Osteoblast (primary cell): ENCODE results near the gene ZBTB40. TPM values are rescaled to one million over a fixed set of nuclear protein-coding genes. Genes with fewer than 3 reads are reported as not detected.

Source experiments
- DNase-seq: peaks from one replicate; pipeline ENCODE4 v3.0.0; 2011; ENCODE audit warnings: low spot score, mixed read lengths; ENCODE audit not compliant: insufficient read length; ENCODE audit errors: missing footprints
- H2AFZ ChIP-seq: 2 replicates; pipeline ENCODE4 v1.6.0; 2011; ENCODE audit warnings: mild to moderate bottlenecking, low read length
- H3K27ac ChIP-seq: 2 replicates; pipeline ENCODE4 v1.5.1; 2011; ENCODE audit warnings: mild to moderate bottlenecking, low read depth, low read length, moderate library complexity
- H3K27me3 ChIP-seq: 2 replicates; pipeline ENCODE4 v1.6.0; 2012; ENCODE audit warnings: mild to moderate bottlenecking, control low read depth, inconsistent platforms, low read length, moderate library complexity; ENCODE audit not compliant: insufficient read depth
- H3K36me3 ChIP-seq: 2 replicates; pipeline ENCODE4 v1.5.1; 2011; ENCODE audit warnings: mild to moderate bottlenecking, low read length, control low read depth, moderate library complexity; ENCODE audit not compliant: insufficient read depth
- H3K4me1 ChIP-seq: 2 replicates; pipeline ENCODE4 v1.5.1; 2011; ENCODE audit warnings: mild to moderate bottlenecking, low read length, control low read depth, moderate library complexity; ENCODE audit not compliant: insufficient read depth
- H3K4me2 ChIP-seq: 2 replicates; pipeline ENCODE4 v1.6.0; 2011; ENCODE audit warnings: mild to moderate bottlenecking, low read length; ENCODE audit not compliant: insufficient read depth
- H3K4me3 ChIP-seq: fragments of 200-600 bp; sonication (generic); 3 replicates; pipeline ENCODE4 v1.5.1; 2012; ENCODE audit warnings: mild to moderate bottlenecking, low read length, inconsistent platforms; ENCODE audit not compliant: insufficient read depth
- H3K79me2 ChIP-seq: 2 replicates; pipeline ENCODE4 v1.6.0; 2012; ENCODE audit warnings: mild to moderate bottlenecking, low read length, control low read depth, inconsistent platforms; ENCODE audit not compliant: insufficient read depth
- H3K9me3 ChIP-seq: 2 replicates; pipeline ENCODE4 v1.5.1; 2011; ENCODE audit warnings: low read depth, low read length, control low read depth
- H4K20me1 ChIP-seq: 2 replicates; pipeline ENCODE4 v1.6.0; 2012; ENCODE audit warnings: mild to moderate bottlenecking, low read length, control low read depth; ENCODE audit not compliant: insufficient read depth
- total RNA-seq: library from RNA; depleted of rRNA; stranded (reverse); fragments of >200 nt; gene quantifications from 2 replicates; pipeline ENCODE4 v1.2.3, GENCODE V29; 2012
- TF ChIP-seq, protein P1 (sequence below): IDR thresholded peaks from 2 replicates; pipeline ENCODE4 v1.5.1; 2011; ENCODE audit warnings: mild to moderate bottlenecking, low read depth, low read length, moderate library complexity; ENCODE audit errors: extremely low read depth

ZBTB40 gene
- total RNA-seq, 1 donor, result 16.3 TPM

DNA sequence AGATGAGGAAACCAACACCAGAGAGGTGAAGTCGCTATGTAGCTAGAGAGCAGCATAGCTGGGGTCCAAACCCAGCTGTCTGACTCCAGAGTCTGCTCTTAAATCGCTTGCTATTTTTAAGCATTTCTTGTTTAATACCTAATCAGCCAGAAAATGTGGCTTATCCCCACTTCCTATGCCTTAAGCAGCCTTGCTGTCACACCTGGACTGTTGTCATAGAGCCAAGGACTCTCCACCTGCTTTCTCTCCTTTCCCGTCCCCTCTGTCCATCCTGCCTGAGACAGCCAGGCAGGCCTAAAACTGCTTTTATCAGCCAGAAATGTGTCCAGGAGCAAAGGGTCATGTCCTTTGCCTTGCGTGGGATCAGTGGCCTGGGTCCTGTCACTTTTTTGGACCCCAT is 83.3 kb downstream of the ZBTB40 start:
- no peak overlapping the region for H3K4me3 ChIP-seq
- no peaks in the 10 kb centered on the region for H3K36me3 ChIP-seq
- no peaks in the 10 kb centered on the region for H4K20me1 ChIP-seq
- no peaks in the 10 kb centered on the region for H3K4me1 ChIP-seq
- TF ChIP-seq, protein P1, sequence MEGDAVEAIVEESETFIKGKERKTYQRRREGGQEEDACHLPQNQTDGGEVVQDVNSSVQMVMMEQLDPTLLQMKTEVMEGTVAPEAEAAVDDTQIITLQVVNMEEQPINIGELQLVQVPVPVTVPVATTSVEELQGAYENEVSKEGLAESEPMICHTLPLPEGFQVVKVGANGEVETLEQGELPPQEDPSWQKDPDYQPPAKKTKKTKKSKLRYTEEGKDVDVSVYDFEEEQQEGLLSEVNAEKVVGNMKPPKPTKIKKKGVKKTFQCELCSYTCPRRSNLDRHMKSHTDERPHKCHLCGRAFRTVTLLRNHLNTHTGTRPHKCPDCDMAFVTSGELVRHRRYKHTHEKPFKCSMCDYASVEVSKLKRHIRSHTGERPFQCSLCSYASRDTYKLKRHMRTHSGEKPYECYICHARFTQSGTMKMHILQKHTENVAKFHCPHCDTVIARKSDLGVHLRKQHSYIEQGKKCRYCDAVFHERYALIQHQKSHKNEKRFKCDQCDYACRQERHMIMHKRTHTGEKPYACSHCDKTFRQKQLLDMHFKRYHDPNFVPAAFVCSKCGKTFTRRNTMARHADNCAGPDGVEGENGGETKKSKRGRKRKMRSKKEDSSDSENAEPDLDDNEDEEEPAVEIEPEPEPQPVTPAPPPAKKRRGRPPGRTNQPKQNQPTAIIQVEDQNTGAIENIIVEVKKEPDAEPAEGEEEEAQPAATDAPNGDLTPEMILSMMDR, result no peak
- no peaks in the 10 kb centered on the region for H3K79me2 ChIP-seq
- no peak for DNase-seq
- no peak overlapping the region for H2AFZ ChIP-seq
- H3K9me3 ChIP-seq, result no peaks in the 10 kb centered on the region
- H3K27me3 ChIP-seq, result no peaks in the 10 kb centered on the region
- H3K27ac ChIP-seq, result no peak overlapping the region
- no peak overlapping the region for H3K4me2 ChIP-seq

DNA sequence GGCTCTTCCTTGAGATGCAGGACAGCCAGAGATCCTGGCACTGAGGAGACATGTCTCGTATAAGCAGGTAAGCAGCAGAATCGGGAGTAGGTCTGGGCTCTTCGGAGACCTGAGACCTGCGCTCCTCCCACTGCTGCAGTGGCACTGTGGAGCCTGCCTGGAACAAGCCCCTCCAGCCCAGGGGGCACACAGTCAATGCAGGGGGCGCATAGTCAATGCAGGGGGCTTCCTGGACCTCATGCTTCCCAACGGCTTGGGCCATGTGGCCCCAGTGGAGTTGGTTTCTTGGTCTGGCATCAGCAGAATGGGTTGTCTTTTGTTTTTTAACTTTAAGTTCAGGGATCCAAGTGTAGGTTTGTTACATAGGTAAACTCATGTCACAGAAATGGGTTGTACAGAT is 83.7 kb downstream of the ZBTB40 start:
- no peaks in the 10 kb centered on the region for H3K9me3 ChIP-seq
- TF ChIP-seq, protein P1, result no peak
- H3K4me2 ChIP-seq, result no peak overlapping the region
- H3K27me3 ChIP-seq, result no peaks in the 10 kb centered on the region
- no peak for DNase-seq
- no peaks in the 10 kb centered on the region for H3K4me1 ChIP-seq
- no peaks in the 10 kb centered on the region for H3K79me2 ChIP-seq
- H3K36me3 ChIP-seq, result no peaks in the 10 kb centered on the region
- no peaks in the 10 kb centered on the region for H4K20me1 ChIP-seq
- H3K27ac ChIP-seq, result no peak overlapping the region
- H2AFZ ChIP-seq, result no peak overlapping the region
- no peak overlapping the region for H3K4me3 ChIP-seq

DNA sequence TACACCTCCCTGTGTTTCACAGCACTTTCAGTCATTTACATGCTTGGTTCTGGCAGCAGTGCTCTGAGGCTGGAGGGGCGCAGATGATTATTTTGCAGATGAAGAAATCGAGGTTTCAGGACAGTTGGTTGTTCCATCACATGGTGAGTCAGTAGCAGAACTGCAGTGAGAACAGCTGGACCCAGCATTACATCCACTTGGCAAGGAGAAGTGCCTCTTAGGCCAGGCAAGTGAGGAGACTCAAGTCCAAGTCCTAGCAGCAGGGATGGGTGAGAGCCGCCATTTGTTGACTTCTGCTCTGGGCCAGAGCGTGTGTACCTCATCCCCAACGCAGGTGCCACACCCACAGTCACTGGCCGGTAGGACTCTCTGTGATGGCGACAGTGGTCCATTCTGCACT is 84.9 kb downstream of the ZBTB40 start:
- Histone ChIP-seq H3K9me3 (no peaks in the 10 kb centered on the region), H3K4me2 (no peak overlapping the region), H3K27me3 (no peaks in the 10 kb centered on the region), H4K20me1 (no peaks in the 10 kb centered on the region), H2AFZ (no peak overlapping the region), H3K27ac (no peak overlapping the region), H3K36me3 (no peaks in the 10 kb centered on the region), H3K79me2 (no peaks in the 10 kb centered on the region), H3K4me3 (no peak overlapping the region), H3K4me1 (no peaks in the 10 kb centered on the region)
- TF ChIP-seq, protein P1, result no peak
- DNase-seq, result no peak

DNA sequence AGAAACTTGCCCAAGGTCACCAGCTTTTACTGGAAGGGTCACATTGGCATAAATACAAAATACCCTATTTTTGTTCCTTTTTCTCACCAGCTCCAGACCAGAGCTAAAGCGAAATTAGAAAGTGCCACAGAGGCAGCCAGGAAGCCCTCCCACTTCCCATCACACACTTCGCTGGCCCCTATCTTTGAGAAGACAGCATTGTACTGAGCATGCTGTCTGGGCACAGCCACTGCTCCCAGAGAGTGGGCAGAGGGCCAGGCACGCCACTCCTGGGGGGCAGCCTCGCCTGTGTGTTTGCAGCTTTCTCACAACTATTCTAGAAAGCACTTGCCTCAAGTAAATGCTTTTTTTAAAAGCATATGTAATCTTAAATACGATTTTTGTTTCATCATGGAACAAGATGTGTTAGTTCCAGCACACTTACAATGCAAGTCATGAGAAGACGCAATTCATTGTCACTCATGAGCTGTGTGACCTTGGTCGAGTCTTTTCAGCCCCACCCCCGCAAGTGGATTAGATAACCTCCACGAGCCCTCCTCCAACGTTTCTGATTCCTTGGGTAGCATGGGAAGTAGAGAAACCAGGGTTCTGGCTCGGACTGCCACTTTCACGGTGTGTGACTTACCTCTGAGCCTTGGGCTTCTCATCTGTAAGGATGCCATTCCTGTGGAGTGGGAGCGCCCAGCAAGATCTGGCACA is 85.9 kb downstream of the ZBTB40 start:
- H4K20me1 ChIP-seq, result no peaks in the 10 kb centered on the region
- no peaks in the 10 kb centered on the region for H3K79me2 ChIP-seq
- H3K4me3 ChIP-seq, result no peak overlapping the region
- TF ChIP-seq, protein P1, result no peak
- H3K4me1 ChIP-seq, result no peaks in the 10 kb centered on the region
- H3K27me3 ChIP-seq, result no peaks in the 10 kb centered on the region
- H3K27ac ChIP-seq, result no peak overlapping the region
- no peaks in the 10 kb centered on the region for H3K36me3 ChIP-seq
- no peak for DNase-seq
- H3K9me3 ChIP-seq, result no peaks in the 10 kb centered on the region
- no peak overlapping the region for H3K4me2 ChIP-seq
- H2AFZ ChIP-seq, result no peak overlapping the region
